GM19025 (cell line): ENCODE data around the gene DPF3.

Source experiments
- ATAC-seq: cut with Tn5 transposase; IDR thresholded peaks from one replicate; pipeline ENCODE4 v1.9.1; 2021; ENCODE audit warnings: mild to moderate bottlenecking, low read depth, moderate library complexity; ENCODE audit not compliant: unreplicated experiment

DPF3 gene

DNA sequence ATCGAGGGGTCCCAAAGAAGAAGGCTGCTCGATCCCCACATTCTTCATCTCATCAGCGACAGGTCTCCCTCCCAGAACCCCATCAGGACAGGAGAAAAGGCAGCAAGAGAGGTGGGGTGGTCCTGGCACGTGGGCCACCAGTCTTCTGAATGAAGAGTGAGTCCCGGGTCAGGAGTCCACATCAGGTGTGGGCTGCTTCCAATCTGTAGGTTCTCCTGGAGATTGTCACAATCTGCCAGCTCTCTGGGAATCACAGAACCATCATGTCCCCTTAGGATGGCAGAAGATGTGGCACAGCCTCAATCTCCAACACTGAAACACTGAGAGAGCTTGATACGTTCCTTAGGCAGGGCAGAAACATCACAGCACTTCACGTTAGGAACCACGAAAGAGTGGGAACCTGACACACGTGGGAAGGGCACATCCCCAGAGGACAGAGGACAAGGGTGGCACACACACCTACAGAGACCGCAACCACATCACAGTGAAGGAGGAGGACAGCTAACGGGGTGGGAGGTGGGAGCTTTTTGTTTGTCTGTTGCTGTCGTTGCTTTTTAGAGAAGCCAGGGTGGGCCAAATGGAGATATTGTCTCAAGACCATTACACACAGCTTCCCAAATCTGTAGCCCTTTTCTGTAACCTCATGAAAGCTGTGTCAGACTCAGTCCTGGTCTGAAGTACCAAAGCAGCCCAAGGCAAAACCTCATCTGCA is 284.5 kb downstream of the DPF3 start:
- ATAC-seq, result no peak

DNA sequence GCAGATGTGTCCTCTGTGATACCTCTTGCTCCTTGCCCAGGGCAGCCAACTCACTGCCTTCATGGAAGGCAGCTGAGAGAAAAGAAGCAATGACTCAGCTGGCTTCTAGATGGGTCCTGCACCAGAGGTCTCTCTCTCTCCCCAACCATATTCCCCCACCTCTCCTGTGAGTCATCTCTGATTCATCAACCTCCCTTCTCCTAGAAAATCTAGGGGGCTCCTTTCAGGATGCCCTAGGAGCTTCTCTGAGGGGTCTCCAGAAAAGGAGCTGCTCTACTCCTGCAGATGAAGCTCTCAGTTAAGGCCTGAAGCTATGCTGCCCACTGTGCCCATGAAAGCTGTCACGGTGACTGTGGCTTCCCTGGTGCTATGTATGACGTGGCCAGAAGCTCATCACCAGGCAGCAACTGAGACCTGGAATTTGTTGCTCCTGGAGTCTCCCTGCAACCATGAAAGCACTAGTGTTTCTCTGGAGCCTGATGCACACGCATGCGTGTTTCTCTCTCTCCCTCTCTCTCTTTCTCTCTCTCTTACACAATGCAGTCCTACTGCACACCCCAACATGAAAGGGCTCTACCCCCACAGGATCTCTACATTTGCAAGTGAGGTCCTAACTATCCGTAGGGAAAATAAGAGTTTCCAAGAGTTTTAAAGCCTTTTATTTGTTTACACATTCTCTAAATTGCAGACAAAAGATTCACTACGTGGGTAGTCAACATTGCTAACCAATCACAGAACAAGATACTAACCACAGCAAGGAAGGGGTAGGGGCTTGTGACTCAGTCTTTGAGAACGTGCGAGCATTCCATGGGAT is 285.3 kb downstream of the DPF3 start:
- ATAC-seq, result no peak

DNA sequence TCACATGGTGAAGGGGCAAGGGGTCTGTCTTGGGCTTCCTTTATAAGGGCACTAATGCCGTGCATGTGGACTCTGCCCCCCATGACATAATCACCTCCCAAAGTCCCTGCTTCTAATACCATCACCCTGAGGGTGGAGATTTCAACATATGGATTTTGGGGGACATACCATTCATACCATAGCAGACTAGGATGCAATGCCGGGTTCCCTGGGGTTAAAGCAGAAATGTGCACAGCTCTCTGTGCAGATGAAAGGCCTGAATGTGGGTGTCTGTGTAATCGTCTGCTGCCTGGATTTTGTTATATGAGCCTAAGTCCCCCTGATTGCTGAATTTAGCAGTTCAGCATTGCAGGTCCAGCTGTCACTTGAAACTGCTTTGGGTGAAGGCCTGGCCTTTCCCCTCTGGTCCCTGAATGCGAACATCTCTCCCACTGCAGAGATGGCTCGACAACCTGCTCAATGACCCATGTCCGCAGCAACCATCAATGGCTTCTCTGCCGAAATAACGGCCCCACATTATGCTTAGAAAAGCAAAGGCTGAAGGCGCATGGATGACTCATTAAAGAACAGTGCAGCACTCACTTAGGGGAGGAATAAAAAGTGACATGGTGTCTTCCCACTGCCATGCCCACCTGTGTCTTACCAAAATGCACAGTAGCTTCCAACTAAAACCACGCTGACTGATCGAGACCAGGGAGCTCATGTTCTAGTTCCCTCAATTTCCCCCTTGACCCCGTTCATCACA is 286.3 kb downstream of the DPF3 start:
- ATAC-seq, result no peak

DNA sequence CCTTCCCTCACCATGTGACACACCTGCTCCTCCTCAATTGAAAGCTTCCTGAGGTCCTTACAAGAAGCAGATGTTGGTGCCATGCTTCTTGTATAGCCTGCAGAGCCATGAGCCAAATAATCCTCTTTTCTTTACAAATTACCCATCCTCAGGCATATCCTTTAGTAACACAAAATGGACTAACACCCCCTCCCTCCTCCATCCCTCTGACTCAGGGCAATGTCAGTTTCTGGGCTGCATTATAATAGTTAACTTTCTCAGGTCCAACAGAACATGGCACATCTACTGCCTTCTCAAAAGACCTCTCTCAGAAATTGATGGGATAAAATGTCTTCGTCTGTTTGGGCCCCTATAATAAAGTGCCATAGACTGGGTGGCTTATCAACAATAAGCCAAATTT is 287.0 kb downstream of the DPF3 start:
- no peak for ATAC-seq

DNA sequence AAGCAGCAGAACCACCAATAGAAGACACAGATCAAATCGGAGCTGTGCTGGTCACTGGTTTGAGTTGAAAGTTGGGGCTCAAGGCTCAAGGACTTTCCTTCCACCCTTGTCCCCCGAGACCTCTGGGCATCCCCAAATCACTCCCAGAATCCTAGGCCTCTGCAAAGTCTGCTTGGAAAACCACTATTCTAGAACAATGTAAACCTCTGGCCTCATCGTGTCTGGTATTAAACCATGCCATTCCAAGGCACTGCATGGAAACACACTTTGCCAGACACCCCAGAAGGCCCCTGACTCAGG is 288.0 kb downstream of the DPF3 start:
- no peak for ATAC-seq

DNA sequence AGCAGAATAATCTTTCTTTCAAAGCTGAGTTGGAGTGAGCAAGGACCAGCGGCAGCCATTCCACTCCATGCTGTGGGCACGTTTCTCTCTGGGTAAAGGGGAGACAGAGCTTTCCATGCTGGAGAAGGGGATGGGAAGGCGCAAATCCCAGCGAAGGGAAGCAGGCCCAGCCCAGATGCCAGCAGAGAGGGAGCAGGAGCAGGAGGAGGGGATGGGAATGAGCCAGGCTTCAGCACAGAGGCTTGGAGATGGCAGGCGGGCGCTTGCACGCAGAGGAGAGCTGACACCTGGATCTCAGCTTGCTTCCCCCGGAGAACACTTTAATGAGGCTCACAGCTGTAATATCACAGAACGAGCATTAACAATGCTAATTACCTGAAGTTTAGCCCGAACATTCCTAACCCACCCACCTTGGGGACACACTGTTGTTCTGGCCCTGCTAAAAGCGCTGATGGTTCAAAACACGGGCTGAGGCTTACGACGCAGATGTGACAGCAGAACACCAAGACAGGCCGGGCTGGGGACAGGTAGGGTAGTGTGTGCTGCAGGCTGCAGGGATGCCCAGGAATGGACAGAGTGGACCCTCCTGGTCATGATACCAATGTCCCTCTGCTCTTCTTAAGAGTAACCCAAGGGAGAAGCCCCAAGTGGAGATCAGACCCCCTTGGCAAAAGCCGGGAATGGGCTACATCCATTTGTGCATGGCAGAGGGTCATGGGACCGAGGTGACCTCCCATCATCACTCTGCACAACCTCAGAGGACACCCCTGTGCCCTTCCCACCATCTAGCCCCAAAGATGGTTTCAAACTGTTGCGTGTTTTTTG is 288.6 kb downstream of the DPF3 start:
- no peak for ATAC-seq

DNA sequence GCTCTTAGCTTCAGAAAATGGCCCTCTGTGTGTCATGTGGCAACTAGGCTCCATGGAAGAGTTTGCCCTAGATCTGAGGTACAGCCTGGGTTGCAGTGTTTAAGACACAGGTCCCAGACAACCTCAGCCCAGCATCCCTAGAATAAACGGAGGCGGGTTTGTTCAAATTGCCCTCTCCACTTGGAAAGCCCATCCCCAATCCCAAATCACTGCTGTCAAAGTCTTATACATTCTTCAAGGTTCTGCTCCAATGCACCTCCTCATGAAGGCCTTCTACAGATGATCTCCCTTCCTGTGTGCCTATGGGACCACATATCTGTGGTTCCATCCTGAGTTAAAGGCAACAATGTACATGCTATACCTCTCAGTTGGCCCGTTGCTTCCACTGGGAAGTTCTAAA is 289.8 kb downstream of the DPF3 start:
- ATAC-seq, result no peak

DNA sequence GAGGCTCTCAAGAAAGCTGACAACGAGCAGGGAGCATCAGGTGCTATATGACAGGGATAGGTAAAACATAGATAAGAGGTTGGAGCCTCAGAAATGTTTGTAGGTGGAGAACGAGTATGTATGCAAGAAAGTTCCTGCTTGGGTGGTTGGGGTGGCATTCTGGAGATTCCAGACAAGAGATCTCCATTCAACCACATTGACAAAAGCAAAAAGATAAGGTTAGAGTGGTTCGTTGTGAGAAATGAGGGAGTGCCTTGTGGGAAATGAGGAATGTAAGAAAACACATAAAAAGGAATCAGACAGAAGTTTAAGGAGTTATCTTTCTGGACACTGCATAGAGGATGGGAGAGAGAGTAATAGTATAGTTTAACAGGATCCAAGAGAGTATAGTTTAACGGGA is 290.3 kb downstream of the DPF3 start:
- no peak for ATAC-seq

DNA sequence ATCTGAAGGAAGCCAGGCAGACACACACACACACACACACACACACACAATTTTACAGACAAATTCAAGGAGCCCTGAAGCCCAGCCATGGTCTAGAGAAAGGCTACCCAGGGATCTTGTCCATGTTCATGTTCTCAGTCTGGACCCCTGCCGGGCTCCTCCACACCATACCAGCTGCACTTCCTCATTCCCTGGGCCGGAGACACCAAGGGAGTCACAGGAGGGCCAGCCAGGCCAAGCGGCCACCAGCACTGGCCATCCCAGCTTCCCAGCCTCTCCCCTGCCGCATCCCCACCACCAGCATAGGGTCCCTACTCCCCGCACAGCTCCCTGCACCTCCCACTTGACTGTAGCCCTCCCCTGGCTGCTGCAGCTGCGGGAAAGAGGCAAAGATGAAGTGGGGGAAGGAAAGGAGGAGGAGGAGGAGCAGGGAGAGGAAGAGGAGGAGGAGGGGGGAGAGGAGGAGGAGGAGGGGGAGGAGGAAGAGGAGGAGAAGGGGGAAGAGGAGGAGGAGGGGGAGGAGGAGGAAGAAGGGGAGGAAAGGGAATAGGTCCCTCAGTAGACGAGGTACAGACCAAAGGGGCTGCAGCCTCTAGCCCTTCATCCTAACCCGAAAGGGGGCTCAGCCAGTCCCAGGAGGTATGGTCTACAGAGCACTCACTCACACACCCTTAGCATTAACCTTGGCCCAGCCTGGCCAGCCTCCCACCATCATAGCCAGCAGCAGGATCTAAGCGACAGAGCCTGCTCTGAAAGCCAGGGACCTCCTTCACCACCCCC is 293.2 kb downstream of the DPF3 start:
- no peak for ATAC-seq

DNA sequence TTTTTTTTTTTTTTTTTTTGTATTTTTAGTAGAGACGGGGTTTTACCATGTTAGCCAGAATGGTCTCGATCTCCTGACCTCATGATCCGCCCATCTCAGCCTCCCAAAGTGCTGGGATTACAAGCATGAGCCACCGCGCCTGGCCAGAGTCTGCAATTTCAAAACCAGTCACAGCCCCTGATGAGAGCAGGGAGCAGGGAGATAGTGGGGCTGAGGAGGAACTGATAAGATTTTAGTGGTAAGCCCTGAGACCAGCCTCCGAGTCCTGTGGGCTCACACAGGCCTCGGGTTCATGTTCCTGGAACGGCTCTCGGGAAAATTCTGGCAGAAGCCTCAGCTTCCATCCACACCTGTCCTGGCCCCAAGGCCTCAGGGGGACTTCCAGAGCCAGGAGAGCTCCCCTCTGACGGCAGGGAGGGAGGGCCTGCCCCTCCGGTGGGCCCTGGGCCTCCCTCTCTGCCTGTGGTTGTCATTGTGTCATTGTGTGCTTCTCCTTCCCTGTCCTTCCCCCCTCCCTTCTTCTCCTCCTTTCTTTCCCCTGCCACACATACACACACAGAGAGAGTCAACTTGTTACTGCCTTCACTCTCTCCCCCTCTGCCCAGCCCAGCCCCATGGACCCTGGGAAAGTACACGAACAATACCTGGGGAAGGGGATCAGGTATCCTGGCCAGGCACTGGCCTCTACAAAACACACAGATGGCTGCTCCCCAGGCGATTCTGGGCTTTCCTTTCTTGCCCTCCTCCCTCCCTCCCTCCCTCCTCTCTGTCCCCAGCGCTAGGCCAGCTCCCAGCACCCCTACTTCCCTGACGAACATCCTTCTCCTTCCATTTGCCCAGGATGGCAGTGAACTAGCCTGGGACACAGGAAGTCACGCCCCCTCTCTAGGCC is 294.1 kb downstream of the DPF3 start:
- no peak for ATAC-seq

DNA sequence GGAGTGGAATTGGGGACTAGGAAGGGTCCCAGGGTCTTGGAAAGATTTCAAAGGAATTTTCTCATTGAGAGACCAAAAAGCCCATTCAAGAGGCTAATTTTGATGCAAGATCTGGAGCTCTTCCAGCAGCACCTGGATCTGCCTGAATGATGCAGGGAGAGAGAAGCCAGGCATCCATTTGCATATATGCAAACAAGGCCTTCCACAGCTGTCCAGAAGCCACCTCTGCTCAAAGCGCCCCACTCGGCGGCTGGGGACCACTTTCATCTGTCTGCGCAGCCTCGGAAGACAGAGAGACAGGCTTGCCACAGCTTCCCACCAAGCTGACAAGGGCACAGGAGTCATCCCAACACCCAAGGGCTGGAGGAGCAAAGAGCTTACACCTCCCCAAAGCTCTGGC is 295.6 kb downstream of the DPF3 start:
- ATAC-seq, result no peak

DNA sequence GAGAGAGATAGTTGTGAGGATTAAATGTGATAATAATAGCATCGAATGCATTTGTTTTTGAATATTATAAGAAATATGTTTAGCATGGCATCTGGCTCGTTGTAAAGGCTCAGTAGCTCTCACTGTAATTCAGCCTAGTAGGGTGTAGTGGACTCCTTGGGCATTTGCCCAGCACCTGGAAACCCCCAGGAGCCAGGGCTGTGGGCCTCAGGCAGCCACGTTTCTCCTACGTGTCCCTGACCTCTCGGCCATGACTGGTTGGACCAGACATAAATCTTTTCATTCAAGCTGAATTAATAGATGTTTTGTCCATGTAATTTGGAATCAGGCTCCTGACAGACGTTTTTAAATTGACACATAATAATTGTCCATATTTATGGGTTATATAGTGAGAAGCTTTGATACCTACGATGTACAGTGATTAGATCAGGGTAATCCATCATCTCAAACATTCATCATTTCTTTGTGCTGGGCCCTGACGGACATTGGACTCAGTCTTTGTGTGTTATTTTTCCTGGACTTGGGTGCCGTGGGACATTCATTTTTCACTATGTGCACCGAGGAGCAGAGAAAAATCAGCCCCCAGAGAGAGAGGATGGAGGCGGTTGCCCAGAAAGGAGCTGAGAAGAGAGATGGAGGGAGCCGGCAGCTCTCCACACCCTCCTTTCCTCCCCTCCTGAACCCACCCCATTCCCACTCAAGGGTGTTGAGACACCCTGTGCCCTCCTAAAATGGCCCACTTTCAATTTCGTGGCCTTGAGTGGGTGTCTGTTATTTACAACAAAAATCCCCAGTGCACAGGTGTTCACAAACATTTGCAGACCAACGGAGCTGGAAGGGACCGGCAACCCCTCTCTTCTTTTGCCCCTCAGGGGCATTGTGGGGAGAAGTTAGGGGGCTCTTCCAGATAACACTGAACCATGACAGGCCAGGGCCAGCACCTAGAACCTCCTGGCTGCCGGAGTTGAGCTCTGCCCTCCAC is 296.4 kb downstream of the DPF3 start:
- ATAC-seq, result no peak

DNA sequence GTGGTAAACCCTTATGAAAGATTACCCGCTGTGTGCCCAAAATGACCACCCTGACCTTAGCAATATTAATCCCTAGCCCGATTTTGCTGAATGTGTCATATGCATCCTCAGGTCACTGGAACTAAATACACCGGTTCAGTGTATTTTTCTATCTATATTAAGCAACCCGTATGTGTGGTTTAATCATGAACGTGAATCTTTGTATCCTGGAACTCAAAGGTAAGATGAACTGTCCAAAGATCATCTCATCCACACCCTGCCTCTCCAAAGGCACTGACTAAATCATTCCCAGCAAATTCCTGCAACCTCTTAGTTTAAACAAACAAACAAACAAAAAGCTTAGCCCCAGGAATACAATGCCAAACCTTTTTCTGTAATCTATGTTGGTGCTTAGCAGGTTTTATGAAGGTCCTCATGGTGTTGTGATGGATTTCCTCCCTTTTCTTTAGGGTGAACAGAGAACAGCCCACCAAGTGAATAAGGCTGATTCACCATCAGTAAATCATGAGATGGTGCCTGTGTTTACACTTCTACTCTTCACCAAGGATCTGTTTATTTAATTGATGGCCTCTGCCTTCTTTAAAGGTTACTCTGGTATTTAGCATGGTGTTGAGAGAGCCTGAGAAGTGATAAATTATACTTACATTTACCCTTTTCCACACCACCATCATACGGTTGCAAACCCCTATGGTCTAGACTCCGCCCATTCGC is 298.6 kb downstream of the DPF3 start:
- ATAC-seq, result no peak

DNA sequence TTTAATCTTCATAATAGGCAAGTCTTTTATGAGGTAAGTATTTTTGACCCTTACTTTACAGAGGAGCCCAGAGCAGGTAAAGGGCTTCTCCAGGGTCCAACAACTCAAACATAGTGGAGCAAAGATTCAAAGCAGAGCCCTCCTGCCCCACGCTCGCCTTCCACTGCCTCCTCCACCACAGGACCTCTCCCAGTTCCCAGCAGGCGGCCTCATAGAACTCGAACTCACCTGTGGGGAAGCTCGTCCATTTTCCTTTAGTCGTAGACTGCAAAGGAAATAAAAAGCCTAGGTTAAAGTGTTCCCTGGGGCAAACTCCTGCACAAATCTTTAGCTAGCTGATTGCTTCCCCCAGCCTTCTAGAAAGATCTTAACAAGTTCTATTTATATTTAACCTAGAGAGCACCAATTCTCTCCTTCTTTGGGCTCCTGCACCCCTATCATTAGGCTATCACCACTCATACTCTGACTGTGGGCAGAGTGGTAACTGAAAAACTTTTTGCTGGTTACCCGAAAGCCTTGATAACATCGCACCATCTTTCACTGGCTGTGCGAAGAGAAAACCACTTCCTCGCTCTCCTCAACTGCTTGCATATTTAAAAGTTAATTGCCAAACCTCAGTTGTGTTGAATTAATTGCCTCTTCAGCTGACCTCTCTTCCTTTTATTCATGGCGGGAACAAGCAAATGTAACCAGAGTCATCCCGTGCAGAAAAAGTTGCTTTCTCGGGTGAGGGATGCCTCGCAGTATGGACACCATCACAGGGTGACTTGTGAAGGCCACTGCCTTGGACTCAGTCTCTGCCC is 299.6 kb downstream of the DPF3 start:
- no peak for ATAC-seq

DNA sequence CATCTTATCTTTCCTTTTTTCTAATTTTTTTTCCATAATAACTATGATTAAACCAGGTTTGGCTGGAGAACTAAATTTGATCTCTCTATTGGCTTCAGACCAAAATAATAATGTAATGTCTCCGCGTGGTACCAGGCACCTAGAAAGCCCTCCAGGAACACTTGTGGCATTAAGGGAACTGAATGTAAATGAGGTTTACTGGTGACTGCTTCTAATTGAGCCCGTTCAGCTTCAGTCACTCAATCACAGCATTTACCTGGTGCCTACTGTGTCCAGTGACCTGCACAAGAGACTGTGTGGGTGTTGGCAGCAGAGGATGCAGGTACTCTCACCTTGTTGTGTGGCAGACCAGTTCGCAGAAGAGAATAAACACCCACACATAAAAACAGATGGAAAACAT is 302.5 kb downstream of the DPF3 start:
- ATAC-seq, result no peak

DNA sequence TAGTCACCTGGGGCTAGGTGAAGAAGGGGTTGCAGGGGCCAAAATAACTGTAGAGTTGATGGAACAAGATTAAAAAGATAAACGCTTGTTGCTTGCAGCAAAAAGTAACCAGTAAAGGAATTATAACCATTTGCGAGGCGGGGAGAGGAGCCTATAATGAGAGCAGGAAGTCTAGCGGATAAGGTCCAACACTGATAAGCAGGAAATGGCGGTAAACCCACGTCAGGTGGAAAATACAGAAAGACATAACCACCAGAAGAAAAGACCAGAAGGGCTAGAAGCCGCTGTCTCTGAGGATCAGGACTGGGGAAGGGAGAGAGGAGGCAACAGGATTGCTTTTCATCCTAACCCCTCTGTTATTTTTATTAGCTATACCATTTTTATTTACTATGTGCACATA is 303.3 kb downstream of the DPF3 start:
- ATAC-seq, result no peak
